Spleen (tissue), 11 donors: ENCODE data around the gene KAT7. TPM values are rescaled to one million over a fixed set of nuclear protein-coding genes. Genes with fewer than 3 reads are reported as not detected.

Source experiments
- DNase-seq: peaks from one replicate; pipeline ENCODE4 v3.0.0-alpha.2; 2020
- H3K27ac ChIP-seq, 8 donors: fragments of 200-600 bp; sonication (generic) in 7 of 8; 1 replicate in 4 of 8; 2 replicates in 4 of 8; pipeline versions ENCODE4 v1.5.0 to v1.8.0; 2016 to 2021; ENCODE audit warnings: inconsistent platforms in 4 of 8, mild to moderate bottlenecking in 4 of 8, moderate library complexity in 1 of 8
- H3K27me3 ChIP-seq, 7 donors: fragments of 200-600 bp; sonication (generic) in 6 of 7; replicated peaks in 1 of 7; 1 replicate in 4 of 7; 2 replicates in 3 of 7; pipeline versions ENCODE4 v1.5.0 to v1.8.0; 2016 to 2021; ENCODE audit warnings: inconsistent platforms in 3 of 7, mild to moderate bottlenecking in 1 of 7
- H3K36me3 ChIP-seq, 6 donors: fragments of 200-600 bp; sonication (generic) in 5 of 6; 1 replicate in 4 of 6; 2 replicates in 2 of 6; pipeline versions ENCODE4 v1.5.0 to v1.8.0; 2016 to 2021; ENCODE audit warnings: inconsistent platforms in 2 of 6
- H3K4me1 ChIP-seq, 6 donors: fragments of 200-600 bp; sonication (generic) in 5 of 6; 1 replicate in 3 of 6; 2 replicates in 3 of 6; pipeline versions ENCODE4 v1.5.0 to v1.8.0; 2016 to 2021; ENCODE audit warnings: inconsistent platforms in 3 of 6
- H3K4me3 ChIP-seq, 8 donors: fragments of 200-600 bp; sonication (generic) in 7 of 8; 1 replicate in 4 of 8; 2 replicates in 4 of 8; pipeline versions ENCODE4 v1.5.0 to v1.8.0; 2016 to 2021; ENCODE audit warnings: inconsistent platforms in 4 of 8, mild to moderate bottlenecking in 4 of 8, moderate library complexity in 2 of 8
- H3K9me3 ChIP-seq, 8 donors: fragments of 200-600 bp; sonication (generic) in 7 of 8; 1 replicate in 4 of 8; 2 replicates in 4 of 8; pipeline versions ENCODE4 v1.5.0 to v1.8.0; 2016 to 2021; ENCODE audit warnings: inconsistent platforms in 4 of 8
- POLR2A ChIP-seq, 3 donors: fragments of 450-650 bp; IDR thresholded peaks; one replicate each; pipeline ENCODE4 v1.5.1; 2017; ENCODE audit warnings: antibody characterized with exemption in 3 of 3, mild to moderate bottlenecking in 1 of 3
- POLR2AphosphoS5 ChIP-seq, 3 donors: sonication (generic); formaldehyde crosslinking; IDR thresholded peaks; one replicate each; pipeline ENCODE4 v1.5.1; 2017; ENCODE audit warnings: antibody characterized with exemption in 3 of 3
- WGBS, 5 donors: extraction: QIAGEN DNeasy Blood & Tissue Kit in 3 of 5; methylation state at CpG; one replicate each; pipeline versions ENCODE4 v1.1.5 to v1.1.7; 2013 to 2018; 5-methylcytosine and 5-hydroxymethylcytosine counted together
- intact Hi-C: fragments of 100-400 bp; cut with DNase I; formaldehyde crosslinking; loops from one replicate; pipeline ENCODE4 v1.15.0; 2023; ENCODE audit warnings: low total_unique reads
- polyA plus RNA-seq, 3 donors: library from polyadenylated mRNA; stranded (reverse); fragments of 200-250 nt; gene quantifications; one replicate each; pipeline ENCODE4 v1.2.1, GENCODE V29; 2013
- total RNA-seq, 7 donors: library from RNA; depleted of rRNA in 3 of 7; stranded (reverse); fragments of >200 nt in 3 of 7; fragmentation: NEBNext Ultra II Directional in 4 of 7; extraction: Animal tissue kit (Norgen Biotek cat#: 25700) in 4 of 7; gene quantifications; one replicate each; pipeline versions ENCODE4 v1.1.0 to v1.2.1, GENCODE V29; 2016 to 2021
- TF ChIP-seq, protein P1 (sequence below), 11 experiments: fragments of 200-600 bp in 7 of 11; fragments of 450-650 bp in 4 of 11; sonication (generic) in 4 of 11; IDR thresholded peaks in 8 of 11; conservative IDR thresholded peaks in 3 of 11; 1 replicate in 7 of 11; 2 replicates in 4 of 11; pipeline versions ENCODE4 v1.4.0 to v1.8.0; 2016 to 2021; ENCODE audit warnings: antibody characterized with exemption in 11 of 11, inconsistent platforms in 4 of 11, mild to moderate bottlenecking in 1 of 11
- donor health status: healthy with polysubstance abuse.
- donor health status: DM: no; HTN: no; CAD: no; lungs with moderate emphysema.
- donor health status: DM: no; HTN: no; CAD: no.
- donor health status: Bipolar disorder and iron deficiency.
- donor health status: healthy.
- donor health status: DM: no; HTN: no; CAD: no.
- donor health status: DM: yes; HTN: yes; CAD: no.

The KAT7 gene
- total and polyA plus RNA-seq, 10 donors: 5.9 to 81.2 (median 54.2) TPM

DNA sequence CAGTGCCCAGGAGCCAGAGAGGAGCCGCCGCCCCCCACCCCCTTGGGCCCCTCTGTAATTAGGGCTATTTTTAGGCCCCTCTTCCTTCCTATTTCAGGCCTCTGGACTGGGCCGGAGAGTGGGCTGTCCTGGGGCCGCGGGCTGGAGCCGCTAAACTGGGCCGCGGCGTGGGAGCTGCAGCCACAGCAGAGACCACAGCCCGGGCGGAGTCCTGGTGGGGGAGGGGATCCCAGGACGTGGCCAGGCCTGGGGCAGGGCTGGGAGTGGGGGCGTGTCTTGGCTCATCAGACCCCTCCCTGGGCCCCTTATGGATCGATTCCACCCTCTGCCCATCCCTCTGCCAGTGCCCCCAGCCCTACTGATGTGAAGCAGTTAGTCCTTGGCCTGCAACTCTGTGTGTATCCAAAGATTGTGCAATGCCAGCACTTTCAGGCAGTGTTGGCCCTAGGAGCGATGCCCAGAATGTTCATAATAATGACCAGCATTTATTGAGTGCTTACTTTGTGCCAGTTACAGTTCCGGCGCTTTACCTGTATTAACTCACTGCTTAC lies 74.4 kb downstream of the KAT7 start:
- Histone ChIP-seq H3K4me1 (peaks cover 0 to 12% (median 0%) of the 10 kb centered on the region in 6 donors), H3K27me3 (peaks cover 0 to 43% (median 15%) of the 10 kb centered on the region in 7 donors), H3K4me3 (no peak overlapping the region), H3K36me3 (no peaks in the 10 kb centered on the region), H3K9me3 (no peaks in the 10 kb centered on the region), H3K27ac (no peak overlapping the region)
- intact Hi-C loops: no loop called here
- TF ChIP-seq POLR2A (IDR thresholded peaks at IDR 0.05): no peak
- WGBS, 5 donors: 24 to 45% (median 33%) methylated on average over 8 to 17 of the region's 17 CpGs
- DNase-seq: no peak

- TF ChIP-seq POLR2AphosphoS5 (IDR thresholded peaks at IDR 0.05) (no peak), POLR2A (IDR thresholded peaks at IDR 0.05) (no peak)
- TF ChIP-seq, protein P1, sequence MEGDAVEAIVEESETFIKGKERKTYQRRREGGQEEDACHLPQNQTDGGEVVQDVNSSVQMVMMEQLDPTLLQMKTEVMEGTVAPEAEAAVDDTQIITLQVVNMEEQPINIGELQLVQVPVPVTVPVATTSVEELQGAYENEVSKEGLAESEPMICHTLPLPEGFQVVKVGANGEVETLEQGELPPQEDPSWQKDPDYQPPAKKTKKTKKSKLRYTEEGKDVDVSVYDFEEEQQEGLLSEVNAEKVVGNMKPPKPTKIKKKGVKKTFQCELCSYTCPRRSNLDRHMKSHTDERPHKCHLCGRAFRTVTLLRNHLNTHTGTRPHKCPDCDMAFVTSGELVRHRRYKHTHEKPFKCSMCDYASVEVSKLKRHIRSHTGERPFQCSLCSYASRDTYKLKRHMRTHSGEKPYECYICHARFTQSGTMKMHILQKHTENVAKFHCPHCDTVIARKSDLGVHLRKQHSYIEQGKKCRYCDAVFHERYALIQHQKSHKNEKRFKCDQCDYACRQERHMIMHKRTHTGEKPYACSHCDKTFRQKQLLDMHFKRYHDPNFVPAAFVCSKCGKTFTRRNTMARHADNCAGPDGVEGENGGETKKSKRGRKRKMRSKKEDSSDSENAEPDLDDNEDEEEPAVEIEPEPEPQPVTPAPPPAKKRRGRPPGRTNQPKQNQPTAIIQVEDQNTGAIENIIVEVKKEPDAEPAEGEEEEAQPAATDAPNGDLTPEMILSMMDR (IDR thresholded peaks at IDR 0.05 in 8 of 11, conservative IDR thresholded peaks at IDR 0.05 in 3 of 11): no peak
- no peak for DNase-seq
- intact Hi-C loops: no loop called here
- Histone ChIP-seq H3K27ac (no peak overlapping the region), H3K27me3 (peaks cover 0 to 51% (median 14%) of the 10 kb centered on the region in 7 donors), H3K4me1 (peaks cover 0 to 9% (median 0%) of the 10 kb centered on the region in 6 donors), H3K9me3 (no peaks in the 10 kb centered on the region), H3K36me3 (no peaks in the 10 kb centered on the region), H3K4me3 (no peak overlapping the region)
- WGBS, 5 donors: 44 to 76% (median 56%) methylated on average over 1 of the region's 1 CpG
Observed at GRCh38 chr17:49866019-49866380, 77.5 kb downstream of the KAT7 start.

GRCh38 chr17:49866882-49867413 lies 78.5 kb downstream of the KAT7 start:
- no peak for DNase-seq
- H3K27me3 ChIP-seq: peaks cover 0 to 46% (median 7%) of the 10 kb centered on the region in 7 donors
- intact Hi-C loops: no loop called here
- TF ChIP-seq POLR2AphosphoS5 (IDR thresholded peaks at IDR 0.05): no peak
- TF ChIP-seq, protein P1 (IDR thresholded peaks at IDR 0.05 in 8 of 11, conservative IDR thresholded peaks at IDR 0.05 in 3 of 11): no peak
- TF ChIP-seq POLR2A (IDR thresholded peaks at IDR 0.05): no peak
- H3K27ac ChIP-seq: no peak overlapping the region
- no peak overlapping the region for H3K4me3 ChIP-seq
- H3K36me3 ChIP-seq: no peaks in the 10 kb centered on the region
- no peaks in the 10 kb centered on the region for H3K9me3 ChIP-seq
- WGBS, 5 donors: 66 to 90% (median 84%) methylated on average over 3 of the region's 3 CpGs
- H3K4me1 ChIP-seq: peaks cover 0 to 4% (median 0%) of the 10 kb centered on the region in 6 donors

DNA sequence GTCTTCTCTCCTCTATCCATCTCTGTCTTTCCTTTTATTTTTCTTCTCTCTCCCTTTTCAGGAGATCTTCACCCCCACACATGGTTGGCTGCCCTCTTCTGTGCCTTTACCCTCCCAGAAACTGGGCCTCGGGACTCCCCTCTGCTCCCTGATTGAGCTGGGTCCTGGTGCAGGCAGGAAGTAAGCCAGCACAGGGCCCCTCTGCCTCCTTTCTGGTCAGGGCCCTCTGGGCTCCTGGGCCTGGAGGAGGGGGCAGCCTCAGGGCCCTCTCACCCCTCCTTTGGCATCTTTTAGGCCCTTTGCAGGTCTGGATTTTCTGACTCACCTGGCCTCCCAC lies 80.5 kb downstream of the KAT7 start:
- Histone ChIP-seq H3K27ac (no peak overlapping the region), H3K9me3 (no peaks in the 10 kb centered on the region), H3K4me3 (no peak overlapping the region), H3K4me1 (no peaks in the 10 kb centered on the region), H3K36me3 (no peaks in the 10 kb centered on the region), H3K27me3 (peaks cover 0 to 47% (median 0%) of the 10 kb centered on the region in 7 donors)
- TF ChIP-seq POLR2AphosphoS5 (IDR thresholded peaks at IDR 0.05): no peak
- intact Hi-C loops: no loop called here
- DNase-seq: no peak
- WGBS, 5 donors: 8 to 32% (median 14%) methylated on average over 1 of the region's 1 CpG

DNA sequence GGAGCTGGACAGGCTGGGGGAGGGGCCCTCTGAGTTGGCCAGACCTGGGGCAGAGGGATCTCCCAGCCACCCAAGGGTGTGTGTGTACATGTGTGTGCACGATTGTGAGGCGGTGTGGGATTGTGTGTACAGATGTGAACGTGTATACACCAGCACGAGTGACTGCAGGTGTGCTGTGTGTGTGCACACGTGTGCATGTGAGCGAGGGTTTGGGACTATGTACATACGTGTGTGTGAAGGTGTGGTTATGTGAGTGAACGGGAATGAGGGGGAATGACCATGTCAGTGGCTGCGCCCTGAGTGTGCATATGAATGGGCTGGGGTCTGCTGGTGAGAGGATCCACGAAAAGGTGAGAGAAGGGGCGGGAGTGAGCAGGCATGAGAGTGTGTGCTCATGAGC lies 81.8 kb downstream of the KAT7 start:
- Histone ChIP-seq H3K27me3 (peaks cover 0 to 60% (median 3%) of the 10 kb centered on the region in 7 donors), H3K4me3 (no peak overlapping the region), H3K36me3 (no peaks in the 10 kb centered on the region), H3K27ac (no peak overlapping the region), H3K9me3 (no peaks in the 10 kb centered on the region), H3K4me1 (no peaks in the 10 kb centered on the region)
- 80 to 90% (median 86%) methylated on average over 11 of the region's 11 CpGs for WGBS, 5 donors
- intact Hi-C loops: no loop called here
- DNase-seq: no peak
- TF ChIP-seq, protein P1 (IDR thresholded peaks at IDR 0.05 in 8 of 11, conservative IDR thresholded peaks at IDR 0.05 in 3 of 11): no peak
- no peak for TF ChIP-seq POLR2A (IDR thresholded peaks at IDR 0.05)
- no peak for TF ChIP-seq POLR2AphosphoS5 (IDR thresholded peaks at IDR 0.05)
